GM21528 (cell line): ENCODE measurements around the gene TAF13.
"Not testable (repeated sequence)": the region's sequence is repeated elsewhere in the genome, so short reads cannot be mapped to it uniquely, and the experiment has no call there.

Source experiments
- ATAC-seq: cut with Tn5 transposase; IDR thresholded peaks from one replicate; pipeline ENCODE4 v1.9.1; 2021; ENCODE audit warnings: mild to moderate bottlenecking, moderate library complexity; ENCODE audit not compliant: unreplicated experiment, low FRiP score

The TAF13 gene

DNA sequence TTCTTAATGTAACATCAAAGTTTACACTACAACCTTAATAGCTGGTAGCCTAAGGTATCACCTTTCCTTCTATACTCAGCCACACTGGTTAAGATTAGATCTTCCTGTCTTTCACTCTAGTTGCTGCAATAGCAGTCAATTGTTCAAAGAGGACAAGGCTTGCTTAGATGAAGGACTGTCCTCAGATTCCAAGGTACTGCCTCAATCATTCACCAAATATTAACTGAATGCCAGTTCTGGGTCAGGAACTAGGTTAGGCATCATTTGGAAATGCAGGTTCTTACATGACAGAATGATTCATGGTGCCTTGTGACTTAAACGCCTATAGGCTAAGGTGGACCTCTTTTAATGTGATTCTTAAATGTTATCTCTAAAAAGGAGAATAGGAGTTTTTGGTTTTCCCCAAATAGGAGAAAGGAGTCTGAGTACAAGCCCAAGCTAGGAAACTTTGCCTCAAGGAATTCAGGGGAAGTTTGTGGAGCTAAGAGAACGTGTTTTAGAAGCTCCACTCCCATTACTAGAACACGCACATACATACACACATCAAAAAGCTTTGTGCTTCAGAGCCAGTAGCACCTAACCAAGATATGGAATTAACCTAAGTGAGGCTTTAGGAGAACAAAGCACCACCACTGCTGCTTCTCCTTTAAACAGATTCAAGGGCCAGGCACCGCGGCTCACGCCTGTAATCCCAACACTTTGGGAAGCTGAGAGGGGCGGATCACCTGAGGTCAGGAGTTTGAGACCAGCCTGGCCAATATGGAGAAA is 25.4 kb downstream of the TAF13 start:
- no peak for ATAC-seq

DNA sequence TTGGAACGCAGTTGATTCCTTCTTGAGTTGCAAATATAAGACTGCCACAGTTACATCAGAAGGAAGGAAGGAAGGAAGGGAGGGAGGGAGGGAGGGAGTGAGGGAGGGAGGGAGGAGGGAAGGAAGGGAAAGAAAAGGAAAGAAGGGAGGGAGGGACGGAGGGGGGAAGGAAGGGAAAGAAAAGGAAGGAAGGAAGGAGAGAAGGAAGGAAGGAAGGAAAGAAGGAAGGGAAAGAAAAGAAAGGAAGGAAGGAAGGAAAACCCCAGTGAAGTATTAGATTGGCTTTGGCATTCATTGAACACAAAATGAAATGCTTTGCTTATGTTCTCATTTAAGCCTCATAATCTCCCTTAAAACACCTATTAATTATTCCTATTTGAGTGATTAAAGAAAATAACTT is 27.5 kb downstream of the TAF13 start:
- no peak for ATAC-seq

DNA sequence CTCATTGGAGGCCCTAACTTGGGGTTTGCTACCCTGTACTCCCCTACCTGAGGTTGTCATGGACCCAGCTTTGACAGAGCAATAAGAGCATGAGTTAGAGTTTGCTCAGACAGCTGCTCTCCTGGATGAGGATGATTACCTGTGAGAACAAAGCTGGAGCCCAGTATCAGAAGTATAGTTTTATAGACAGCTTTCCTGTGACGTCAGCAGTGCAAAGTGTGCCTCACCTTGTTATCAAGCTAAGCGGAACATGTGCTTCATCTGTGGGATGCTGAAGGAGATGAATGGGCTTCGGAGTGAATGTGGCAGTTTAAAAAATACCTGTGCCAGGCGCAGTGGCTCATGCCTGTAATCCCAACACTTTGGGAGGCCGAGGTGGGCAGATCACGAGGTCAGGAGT is 28.5 kb downstream of the TAF13 start:
- ATAC-seq: no peak

DNA sequence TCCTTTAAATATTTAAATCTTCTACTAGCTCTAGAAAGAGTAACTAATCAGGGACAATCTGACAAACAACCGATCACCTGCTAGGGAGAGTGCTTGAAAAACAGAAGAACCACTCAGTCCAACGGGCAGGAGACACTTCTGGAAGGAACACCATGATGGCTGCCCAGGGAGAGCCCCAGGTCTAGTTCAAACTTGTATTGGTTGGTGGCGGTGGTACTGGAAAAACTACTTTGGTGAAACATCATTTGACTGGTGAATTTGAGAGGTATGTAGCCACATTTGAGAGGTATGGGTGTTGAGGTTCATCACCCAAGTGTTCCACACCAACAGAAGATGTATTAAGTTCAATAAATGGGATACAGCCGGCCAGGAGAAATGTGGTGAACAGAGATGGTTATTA is 29.1 kb downstream of the TAF13 start:
- no peak for ATAC-seq

DNA sequence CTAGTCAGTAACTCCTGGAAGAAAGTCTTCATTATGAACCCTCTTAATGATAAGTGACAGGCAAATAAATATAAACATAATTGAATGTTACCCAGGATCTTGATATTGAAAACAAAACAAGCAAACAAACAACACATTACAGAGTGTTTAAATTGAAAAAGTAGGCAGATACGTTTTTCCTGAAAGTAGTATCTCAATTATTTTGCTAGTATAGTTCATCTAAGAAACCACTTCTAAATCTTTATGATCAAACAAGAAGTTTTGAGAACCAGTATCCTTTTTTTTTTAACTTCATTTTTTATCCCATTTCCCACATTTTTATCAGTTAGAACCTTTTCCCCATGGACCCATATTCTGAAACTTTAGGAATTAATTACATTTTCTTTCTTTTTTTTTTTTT is 30.2 kb downstream of the TAF13 start:
- no peak for ATAC-seq

DNA sequence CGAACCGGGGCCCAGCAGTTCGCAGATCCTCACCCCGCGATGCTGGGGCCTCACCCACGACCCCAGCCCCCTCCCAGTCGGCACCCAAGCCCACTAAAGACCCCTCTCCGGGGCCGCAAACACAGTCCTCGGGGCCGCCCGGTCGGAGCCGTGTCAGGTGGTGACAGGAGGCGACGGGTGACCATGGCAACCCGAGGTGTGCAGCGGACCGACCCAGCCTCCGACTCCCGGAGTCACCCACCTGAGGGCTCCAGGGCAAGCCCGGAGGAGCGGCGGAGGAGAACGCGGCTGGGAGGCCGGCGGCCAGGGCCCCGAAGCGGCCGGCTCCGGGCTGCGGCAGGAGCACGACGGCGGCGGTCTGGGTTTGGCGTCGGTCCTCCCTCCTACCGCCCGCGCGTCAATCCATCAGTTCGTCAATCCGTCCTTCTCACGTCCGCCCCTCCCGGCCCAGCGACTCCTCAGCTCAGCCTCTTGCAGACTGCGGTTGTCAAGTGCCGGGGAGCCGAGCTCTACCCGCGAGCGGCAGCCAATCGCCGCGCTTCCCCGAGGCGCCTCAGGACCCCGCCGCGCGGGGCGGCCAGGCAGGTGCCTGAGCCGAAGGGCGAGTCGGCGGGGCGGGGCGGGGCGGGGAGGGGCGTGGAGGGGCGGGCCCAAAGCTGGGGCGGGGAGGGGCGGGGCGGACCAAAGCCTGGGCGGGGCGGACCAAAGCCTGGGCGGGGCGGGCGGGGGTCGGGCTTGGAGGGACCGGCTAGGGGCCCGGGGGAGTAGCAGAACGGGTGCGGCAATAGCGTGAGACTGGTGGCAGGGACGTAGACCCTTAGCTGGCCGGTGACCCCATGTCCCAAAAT is 34.0 kb downstream of the TAF13 start, which contains the start of gene WDR47:
TSS of gene WDR47 (minus strand) at position 482 of the 848 bp plus-strand sequence. CDS start 18,590 bp downstream, outside the sequence.
- peak; percentile 91 for ATAC-seq

DNA sequence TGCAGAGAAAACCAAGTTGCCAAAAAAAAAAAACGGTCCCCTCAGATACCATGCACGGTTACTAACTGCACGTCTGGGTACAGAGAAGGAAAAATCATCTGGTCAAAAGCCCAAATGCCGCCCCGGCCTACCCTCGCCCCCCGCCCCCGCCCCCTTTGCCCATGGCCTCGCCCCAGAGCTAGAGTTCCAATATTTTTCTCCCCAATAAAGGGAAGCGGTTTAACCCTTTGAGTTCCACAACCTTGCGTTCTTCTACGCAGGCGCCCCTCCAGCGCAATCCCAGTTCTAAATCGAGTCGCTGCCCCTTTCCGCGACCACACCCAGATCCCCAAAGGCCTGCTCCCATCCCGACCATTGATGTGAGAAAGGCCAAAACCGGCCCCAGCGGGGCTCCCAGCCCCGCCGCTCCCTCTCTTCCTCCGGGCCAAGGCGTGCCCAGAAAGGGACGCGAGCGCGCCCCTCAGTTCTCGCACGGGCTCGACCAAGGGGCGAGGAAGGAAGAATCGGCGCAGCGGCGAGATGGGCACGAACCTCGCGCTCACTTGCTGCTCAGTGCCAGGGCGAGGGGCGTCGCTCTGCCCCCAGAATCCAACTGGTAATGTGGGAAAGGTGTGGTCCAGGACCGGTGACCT is 34.7 kb downstream of the TAF13 start:
- peak; percentile 32 for ATAC-seq

DNA sequence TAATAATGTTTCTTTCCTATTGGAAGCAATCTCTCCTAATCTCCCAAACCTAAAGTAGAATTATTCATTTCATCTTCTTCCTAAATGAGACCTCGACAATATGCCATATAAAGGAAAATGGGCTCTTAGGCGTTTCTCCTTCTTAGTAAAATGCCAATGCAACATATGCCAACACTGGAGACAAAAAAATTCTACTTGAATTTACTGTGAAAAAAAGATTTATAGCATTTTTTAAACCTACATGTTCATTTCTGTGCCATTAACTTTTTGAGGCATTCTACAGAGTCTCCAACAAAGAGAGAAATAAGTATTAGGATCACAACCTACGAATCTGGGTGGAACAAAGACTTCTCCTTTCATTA is 35.2 kb downstream of the TAF13 start:
- no peak for ATAC-seq

DNA sequence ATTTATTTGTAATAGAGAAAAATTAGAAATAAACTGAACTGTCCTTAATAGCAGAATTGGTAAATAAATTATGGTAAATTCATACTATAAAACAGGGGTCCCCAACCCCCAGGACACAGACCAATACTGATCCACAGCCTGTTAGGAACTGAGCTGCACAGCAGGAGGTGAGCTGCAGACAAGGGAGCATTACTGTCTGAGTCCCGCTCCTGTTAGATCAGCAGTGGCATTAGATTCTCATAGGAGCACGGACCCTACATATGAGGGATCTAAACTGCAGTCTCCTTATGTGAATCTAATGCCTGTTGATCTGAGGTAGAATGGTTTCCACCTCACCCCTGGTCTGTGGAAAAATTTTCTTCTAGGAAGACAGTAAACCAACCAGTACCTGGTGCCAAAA is 41.4 kb downstream of the TAF13 start:
- ATAC-seq: no peak

DNA sequence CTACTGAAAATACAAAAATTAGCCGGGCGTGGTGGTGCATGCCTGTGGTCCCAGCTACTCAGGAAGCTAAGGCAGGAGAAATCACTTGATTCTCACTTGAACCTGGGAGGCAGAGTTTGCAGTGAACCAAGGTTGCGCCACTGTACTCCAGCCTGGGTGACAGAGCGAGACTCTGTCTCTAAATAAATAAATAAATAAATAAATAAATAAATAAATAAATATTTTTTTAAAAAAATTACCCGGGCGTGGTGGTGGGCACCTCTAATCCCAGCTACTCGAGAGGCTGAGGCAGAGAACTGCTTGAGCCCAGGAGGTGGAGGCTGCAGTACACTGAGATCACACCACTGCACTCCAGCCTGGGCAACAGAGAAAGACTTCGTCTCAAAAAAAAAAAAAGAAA is 46.3 kb downstream of the TAF13 start:
- not testable (repeated sequence) for ATAC-seq

DNA sequence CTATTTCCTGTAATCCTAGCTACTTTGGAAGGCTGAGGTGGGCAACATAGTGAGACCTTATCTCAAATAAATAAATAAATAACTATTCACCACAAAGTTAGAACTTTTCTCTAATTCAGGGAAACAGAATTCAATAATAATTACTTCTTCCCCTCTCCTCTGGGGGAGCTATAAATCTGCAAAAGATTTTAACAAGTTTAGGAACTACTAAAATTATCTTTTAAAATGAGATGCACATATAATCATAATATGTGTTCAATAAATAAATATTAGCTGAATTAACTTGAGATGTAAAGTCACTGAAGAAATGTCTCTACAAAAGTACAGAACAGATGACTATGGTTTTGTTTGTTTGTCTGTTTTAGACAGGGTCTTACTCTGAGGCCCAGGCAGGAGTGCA is 48.0 kb downstream of the TAF13 start:
- no peak for ATAC-seq

DNA sequence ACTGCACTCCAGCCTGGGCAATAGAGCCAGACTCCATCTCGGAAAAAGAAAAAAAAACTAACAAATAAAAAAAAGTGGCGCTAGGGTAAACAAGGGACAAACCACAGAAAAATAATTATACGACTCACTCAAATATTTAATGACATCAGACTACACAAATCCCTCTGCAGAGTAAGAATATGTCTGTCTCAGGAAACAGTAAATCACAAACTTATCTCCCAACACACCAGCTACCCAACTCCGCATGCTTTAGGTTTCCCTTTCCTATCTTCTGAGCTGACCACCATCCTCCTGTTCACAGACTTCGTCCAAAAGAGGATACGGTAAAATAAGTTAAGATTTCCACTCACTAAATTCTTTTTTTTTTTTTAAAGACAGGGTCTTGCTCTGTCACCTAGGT is 50.1 kb downstream of the TAF13 start:
- ATAC-seq: no peak

DNA sequence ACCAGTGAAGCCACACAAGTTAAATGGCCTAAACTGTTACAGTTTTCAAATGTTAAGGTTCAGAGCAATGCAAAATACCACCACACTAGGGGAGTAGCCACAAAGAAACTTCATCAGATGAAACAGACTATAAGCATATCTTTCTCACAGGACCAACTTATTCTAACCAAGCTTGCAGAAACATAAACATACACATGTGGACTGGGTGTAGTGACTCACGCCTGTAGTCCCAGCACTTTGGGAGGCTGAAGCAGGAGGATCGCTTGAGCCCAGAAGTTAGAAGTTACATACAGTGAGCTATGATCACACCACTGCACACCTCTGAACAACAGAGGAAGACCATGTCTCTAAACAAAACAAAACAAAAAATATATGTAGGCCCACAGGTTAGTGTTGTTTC is 51.2 kb downstream of the TAF13 start:
- ATAC-seq: no peak

DNA sequence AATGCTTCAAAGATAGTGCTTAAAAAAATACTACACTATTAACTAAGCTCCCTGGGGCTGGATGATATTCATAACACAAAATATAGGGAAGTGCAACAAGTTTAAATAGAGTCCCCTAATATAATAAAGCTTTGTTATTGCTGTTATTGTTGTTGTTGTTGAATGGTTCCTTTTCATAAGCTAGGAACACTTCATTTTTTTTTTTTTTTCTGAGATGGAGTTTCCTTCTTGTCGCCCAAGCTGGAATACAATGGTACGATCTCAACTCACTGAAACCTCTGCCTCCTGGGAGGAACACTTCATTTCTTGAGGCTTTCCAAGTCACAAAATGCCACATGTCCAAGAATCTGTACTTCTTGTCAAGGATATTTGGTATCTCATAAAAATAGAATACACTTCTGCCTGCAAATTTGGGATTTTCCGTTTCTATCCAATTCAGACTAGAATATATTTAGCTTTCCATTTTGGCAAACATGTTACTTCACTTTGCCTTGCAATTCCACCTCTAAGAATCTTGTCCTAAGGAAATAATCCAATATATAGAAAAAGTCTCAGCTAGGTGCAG is 55.0 kb downstream of the TAF13 start:
- no peak for ATAC-seq

DNA sequence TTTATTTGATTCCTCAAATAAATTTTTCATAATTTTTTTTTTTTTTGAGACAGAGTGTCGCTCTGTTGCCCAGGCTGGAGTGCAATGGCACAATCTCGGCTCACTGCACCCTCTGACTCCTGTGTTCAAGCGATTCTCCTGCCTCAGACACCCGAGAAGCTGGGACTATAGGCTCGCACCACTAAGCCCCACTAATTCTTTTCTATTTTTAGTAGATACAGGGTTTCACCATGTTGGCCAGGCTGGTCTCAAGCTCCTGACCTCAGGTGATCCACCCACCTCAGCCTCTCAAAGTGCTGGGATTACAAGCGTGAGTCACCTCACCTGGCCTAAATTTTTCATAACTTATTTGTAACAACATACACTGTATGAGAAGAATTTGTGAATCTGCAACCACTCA is 58.1 kb downstream of the TAF13 start:
- ATAC-seq: not testable (repeated sequence)

DNA sequence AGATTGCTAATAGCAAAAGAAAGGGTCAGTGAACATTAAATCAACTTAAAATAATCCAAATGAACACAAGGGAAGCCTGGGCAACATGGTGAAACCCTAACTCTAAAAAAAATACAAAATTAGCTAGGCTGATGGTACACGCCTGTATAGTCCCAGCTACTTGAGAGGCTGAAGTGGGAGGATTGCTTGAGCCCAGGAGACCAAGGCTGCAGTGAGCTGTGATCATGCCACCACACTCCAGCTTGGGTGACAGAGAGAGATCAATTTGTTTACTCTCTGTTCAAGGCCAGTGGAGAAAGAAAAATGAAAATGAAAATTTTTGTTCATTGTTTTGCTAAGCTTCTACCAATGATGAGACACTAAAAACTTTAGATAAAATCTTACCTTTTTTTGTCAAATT is 58.7 kb downstream of the TAF13 start:
- ATAC-seq: no peak
